HG02885 (cell line): ENCODE data around the gene FAM24B.
"Not testable (repeated sequence)": the region's sequence is repeated elsewhere in the genome, so short reads cannot be mapped to it uniquely, and the experiment has no call there.

Source experiments
- ATAC-seq: cut with Tn5 transposase; IDR thresholded peaks from one replicate; pipeline ENCODE4 v1.9.1; 2021; ENCODE audit warnings: mild to moderate bottlenecking; ENCODE audit not compliant: unreplicated experiment, poor library complexity

The FAM24B gene

GRCh38 chr10:122861711-122862161, 17.6 kb downstream of the FAM24B start:
- ATAC-seq: no peak

- ATAC-seq: no peak
Observed at GRCh38 chr10:122859527-122859926, 19.9 kb downstream of the FAM24B start.

GRCh38 chr10:122858042-122858441, 21.3 kb downstream of the FAM24B start:
- not testable (repeated sequence) for ATAC-seq

- ATAC-seq: no peak
Observed at GRCh38 chr10:122856902-122857301, 22.5 kb downstream of the FAM24B start.

- no peak for ATAC-seq
Observed at GRCh38 chr10:122855745-122856144, 23.6 kb downstream of the FAM24B start.

- ATAC-seq: no peak
Observed at GRCh38 chr10:122854648-122855047, 24.7 kb downstream of the FAM24B start.

GRCh38 chr10:122853665-122854313, 25.6 kb downstream of the FAM24B start:
- no peak for ATAC-seq

GRCh38 chr10:122852261-122852660, 27.1 kb downstream of the FAM24B start:
- no peak for ATAC-seq

- ATAC-seq: no peak
Observed at GRCh38 chr10:122850705-122851640, 28.4 kb downstream of the FAM24B start.

GRCh38 chr10:122849900-122850605, 29.3 kb downstream of the FAM24B start:
- no peak for ATAC-seq

GRCh38 chr10:122849090-122849489, 30.3 kb downstream of the FAM24B start:
- no peak for ATAC-seq

GRCh38 chr10:122847782-122848604, 31.4 kb downstream of the FAM24B start:
- no peak for ATAC-seq

- no peak for ATAC-seq
Observed at GRCh38 chr10:122845783-122846332, 33.5 kb downstream of the FAM24B start, which contains the start of gene CUZD1. CUZD1 (minus strand) TSS chr10:122845857; CDS start chr10:122845843, 14 bp downstream.

- ATAC-seq: no peak
Observed at GRCh38 chr10:122844146-122844545, 35.2 kb downstream of the FAM24B start.

- no peak for ATAC-seq
Observed at GRCh38 chr10:122841569-122841968, 37.8 kb downstream of the FAM24B start.

GRCh38 chr10:122839505-122839904, 39.9 kb downstream of the FAM24B start:
- ATAC-seq: no peak

- no peak for ATAC-seq
Observed at GRCh38 chr10:122838880-122839279, 40.5 kb downstream of the FAM24B start.

GRCh38 chr10:122835908-122836307, 43.5 kb downstream of the FAM24B start:
- ATAC-seq: no peak

GRCh38 chr10:122830965-122831353, 48.4 kb downstream of the FAM24B start:
- ATAC-seq: no peak
